ENCODE results near the gene KPNA1. TPM values are rescaled to one million over a fixed set of nuclear protein-coding genes. Genes with fewer than 3 reads are reported as not detected.

KPNA1 gene
- total RNA-seq (2013): 21.0 TPM
- 10 to 100 TPM; 18.0 to 41.2 (median 38.5) TPM for polyA plus RNA-seq
- 10.1 and 14.8 TPM in 2 replicates for polyA minus RNA-seq
- total RNA-seq: 51.7 to 155 (median 75.7) reads per million in 11 experiments

- no peaks in the 10 kb centered on the region for H3K27me3 ChIP-seq (ENCODE audit: control insufficient read depth in 2 of 2, insufficient read depth in 2 of 2, low read length in 2 of 2)
- peak within 1 kb of the TSS; percentile 88 to 99 (median 97) for H3K27ac Mint-ChIP-seq
- peak within 1 kb of the TSS; percentile 95 for H3K9ac ChIP-seq (ENCODE audit: insufficient read depth, low read length, poor library complexity, severe bottlenecking)
- H3K36me3 ChIP-seq (replicated peaks in 1 of 2; ENCODE audit: control insufficient read depth in 1 of 2, insufficient read depth in 2 of 2, low read length in 2 of 2): no peaks in the 10 kb centered on the region
- DNase-seq: peak; percentile 80 to 86 (median 85)
- under 1% methylated on average over 107 of the region's 109 CpGs for WGBS (ENCODE audit: insufficient coverage)
- peak within 1 kb of the TSS; percentile 56 to 93 (median 89) for H3K4me3 ChIP-seq (replicated peaks in 1 of 3; ENCODE audit: low read depth in 2 of 3, low read length in 3 of 3)
- H3K36me3 Mint-ChIP-seq: peaks cover 0 to 7% of the 10 kb centered on the region in 2 donors
- no peaks in the 10 kb centered on the region for H3K9me3 ChIP-seq (replicated peaks in 1 of 2; ENCODE audit: control insufficient read depth in 1 of 2, insufficient read depth in 1 of 2, low read length in 2 of 2)
- intact Hi-C loops (cut with micrococcal nuclease): loop anchor here in 1 of 2 donors (10.0 kb wide), 2 partner anchors 50 to 100 kb away; partner anchors contain the start of gene WDR5B
- TF ChIP-seq CTCF (IDR thresholded peaks at IDR 0.05): no peak
- H4K20me1 ChIP-seq (ENCODE audit: insufficient read depth, low read length): peaks cover 44% of the 10 kb centered on the region
- H3K79me2 ChIP-seq (ENCODE audit: insufficient read depth, low read length): peaks cover 44% of the 10 kb centered on the region
- peak within 1 kb of the TSS; percentile 88 for H2AFZ ChIP-seq (ENCODE audit: insufficient read depth, low read depth, low read length, poor library complexity, severe bottlenecking)
- peak within 1 kb of the TSS; percentile 82 to 94 for H3K4me3 Mint-ChIP-seq
- peaks cover 0 to 2% (median 0%) of the 10 kb centered on the region in 3 donors for H3K27me3 Mint-ChIP-seq (ENCODE audit: low read depth in 3 of 3)
- H3K27ac ChIP-seq (ENCODE audit: low read depth in 1 of 2, low read length in 2 of 2): peak within 1 kb of the TSS; percentile 89 to 92
- H3K9me3 Mint-ChIP-seq: peaks cover 0 to 4% (median 4%) of the 10 kb centered on the region in 7 donors
- H3K4me2 ChIP-seq (replicated peaks; ENCODE audit: extremely low read depth, low read length, poor library complexity, severe bottlenecking): peak within 1 kb of the TSS; percentile 83
- peaks cover 40% of the 10 kb centered on the region for H3K4me1 Mint-ChIP-seq
- peaks cover 17 to 28% of the 10 kb centered on the region in 2 donors for H3K4me1 ChIP-seq (ENCODE audit: control insufficient read depth in 1 of 2, insufficient read depth in 2 of 2, low read length in 2 of 2)
Measured at GRCh38 chr3:122514123-122515019, at the start of gene KPNA1. TSS of gene KPNA1 (minus strand) at chr3:122514939. CDS start at chr3:122496565, 18,374 bp downstream.

- WGBS (ENCODE audit: insufficient coverage): 0% methylated on average over 52 of the region's 56 CpGs
- peaks cover 46 to 49% of the 10 kb centered on the region in 2 donors for H3K36me3 Mint-ChIP-seq
Measured at GRCh38 chr3:122564155-122564912, 49.6 kb upstream of the KPNA1 start, which contains the start of the genes DTX3L and PARP9. TSS of gene DTX3L (plus strand) at chr3:122564338. CDS start at chr3:122564427, 89 bp downstream. TSS of gene PARP9 (minus strand) at chr3:122564300. CDS start at chr3:122559620, 4,680 bp downstream.

More at GRCh38 chr3:122564155-122564912, 49.6 kb upstream of the KPNA1 start, which contains the start of the genes DTX3L and PARP9:
- H4K20me1 ChIP-seq (ENCODE audit: insufficient read depth, low read length): peaks cover 22% of the 10 kb centered on the region
- H3K27ac Mint-ChIP-seq: peak within 1 kb of the TSS; percentile 90 to 97 (median 93)
- no peak for TF ChIP-seq CTCF (IDR thresholded peaks at IDR 0.05)
- DNase-seq: peak; percentile 78 to 82 (median 79)
- H3K4me3 Mint-ChIP-seq: peak within 1 kb of the TSS; percentile 89 to 99
- intact Hi-C loops (cut with micrococcal nuclease): loop anchor here in 1 of 2 donors (2.0 to 10.0 kb wide), 2 partner anchors 50 to 114 kb away; no protein-coding TSS in a partner anchor
- peak within 1 kb of the TSS; percentile 95 for H3K9ac ChIP-seq (ENCODE audit: insufficient read depth, low read length, poor library complexity, severe bottlenecking)
- H3K9me3 Mint-ChIP-seq: no peaks in the 10 kb centered on the region
- H3K27me3 Mint-ChIP-seq (ENCODE audit: low read depth in 3 of 3): peaks cover 0 to 2% (median 1%) of the 10 kb centered on the region in 3 donors
- peaks cover 75% of the 10 kb centered on the region for H3K79me2 ChIP-seq (ENCODE audit: insufficient read depth, low read length)
- peak within 1 kb of the TSS; percentile 100 for H2AFZ ChIP-seq (ENCODE audit: insufficient read depth, low read depth, low read length, poor library complexity, severe bottlenecking)
- peak within 1 kb of the TSS; percentile 87 to 98 for H3K27ac ChIP-seq (ENCODE audit: low read depth in 1 of 2, low read length in 2 of 2)
- no peaks in the 10 kb centered on the region for H3K27me3 ChIP-seq (ENCODE audit: control insufficient read depth in 2 of 2, insufficient read depth in 2 of 2, low read length in 2 of 2)
- peak within 1 kb of the TSS; percentile 98 to 99 (median 98) for H3K4me3 ChIP-seq (replicated peaks in 1 of 3; ENCODE audit: low read depth in 2 of 3, low read length in 3 of 3)
- peaks cover 60% of the 10 kb centered on the region for H3K4me1 Mint-ChIP-seq
- H3K9me3 ChIP-seq (replicated peaks in 1 of 2; ENCODE audit: control insufficient read depth in 1 of 2, insufficient read depth in 1 of 2, low read length in 2 of 2): no peaks in the 10 kb centered on the region
- peak within 1 kb of the TSS; percentile 98 for H3K4me2 ChIP-seq (replicated peaks; ENCODE audit: extremely low read depth, low read length, poor library complexity, severe bottlenecking)
- H3K36me3 ChIP-seq (replicated peaks in 1 of 2; ENCODE audit: control insufficient read depth in 1 of 2, insufficient read depth in 2 of 2, low read length in 2 of 2): peaks cover 37 to 47% of the 10 kb centered on the region in 2 donors
- H3K4me1 ChIP-seq (ENCODE audit: control insufficient read depth in 1 of 2, insufficient read depth in 2 of 2, low read length in 2 of 2): peaks cover 20 to 24% of the 10 kb centered on the region in 2 donors
